SK-N-MC (cell line): Measurements from ENCODE around the gene SPOP.
"Not testable (repeated sequence)": the region's sequence is repeated elsewhere in the genome, so short reads cannot be mapped to it uniquely, and the experiment has no call there.

Experiments used
- DNase-seq: peaks from one replicate; pipeline ENCODE4 v3.0.0-alpha.2; 2011; ENCODE audit warnings: low read depth, low spot score
- H3K27ac ChIP-seq: fragments of 200-600 bp; sonication (generic); 2 replicates; pipeline ENCODE4 v1.5.1; 2016; ENCODE audit warnings: mixed run types
- H3K36me3 ChIP-seq: fragments of 200-600 bp; sonication (generic); 2 replicates; pipeline ENCODE4 v1.6.1; 2017; ENCODE audit warnings: antibody characterized with exemption, low read length, mixed read lengths; ENCODE audit not compliant: insufficient read depth
- H3K4me3 ChIP-seq: fragments of 200-600 bp; sonication (generic); 2 replicates; pipeline ENCODE4 v1.5.1; 2016
- H3K9ac ChIP-seq: fragments of 200-600 bp; sonication (generic); 2 replicates; pipeline ENCODE4 v1.8.0; 2017; ENCODE audit warnings: mixed run types, mixed read lengths; ENCODE audit not compliant: insufficient read length
- H3K9me3 ChIP-seq: fragments of 200-600 bp; sonication (generic); 2 replicates; pipeline ENCODE4 v1.6.1; 2017; ENCODE audit warnings: low read depth, mild to moderate bottlenecking, antibody characterized with exemption, low read length, moderate library complexity, mixed read lengths
- EZH2 ChIP-seq: fragments of 200-600 bp; sonication (generic); IDR thresholded peaks from one replicate; pipeline ENCODE4 v1.6.1; 2017; ENCODE audit warnings: antibody characterized with exemption
- FOXP2 ChIP-seq: optimal IDR thresholded peaks from 2 replicates; pipeline ENCODE3; 2011; ENCODE audit warnings: mild to moderate bottlenecking, moderate library complexity; ENCODE audit not compliant: insufficient read depth; ENCODE audit errors: extremely low read length, control extremely low read depth
- POLR2AphosphoS5 ChIP-seq: IDR thresholded peaks from 2 replicates; pipeline ENCODE4 v1.6.1; 2012; ENCODE audit warnings: mild to moderate bottlenecking, low read depth, low read length, borderline replicate concordance

SPOP gene

DNA sequence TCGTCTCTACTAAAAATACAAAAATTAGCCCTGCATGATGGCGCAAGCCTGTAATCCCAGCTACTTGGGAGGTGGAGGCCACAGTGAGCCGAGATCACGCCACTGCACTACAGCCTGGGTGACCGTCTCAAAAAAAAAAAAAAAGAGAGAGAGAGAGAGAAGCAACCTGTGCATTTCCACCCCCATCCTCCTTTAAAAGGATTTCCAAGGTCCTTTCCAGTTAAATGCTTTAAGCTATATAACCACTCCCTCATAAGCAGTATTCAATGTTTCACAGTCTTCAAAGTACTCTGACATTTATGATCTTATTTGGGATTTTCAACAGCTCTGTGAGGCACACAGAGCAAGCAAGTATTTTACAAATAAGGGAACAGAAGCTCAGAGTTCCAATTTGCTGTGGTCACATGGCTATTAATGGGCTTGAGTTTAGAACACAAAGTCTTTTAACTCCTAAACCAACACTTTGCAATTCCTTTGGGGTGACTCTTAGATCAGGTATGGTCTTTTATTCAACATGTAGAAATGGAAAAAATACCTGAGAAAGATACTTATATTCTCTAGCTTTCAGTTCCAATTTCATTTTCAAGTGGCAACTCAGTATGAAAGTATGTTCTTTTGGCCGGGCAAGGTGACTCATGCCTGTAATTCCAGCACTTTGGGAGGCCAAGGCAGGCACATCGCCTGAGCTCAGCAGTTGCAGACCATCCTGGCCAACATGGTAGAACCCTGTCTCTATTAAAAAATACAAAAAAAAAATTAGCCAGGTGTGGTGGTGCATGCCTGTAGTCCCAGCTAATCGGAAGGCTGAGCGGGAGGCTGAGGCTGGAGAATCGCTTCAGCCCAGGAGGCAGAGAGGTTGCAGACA lies 31.3 kb downstream of the SPOP start:
- no peak overlapping the region for H3K4me3 ChIP-seq
- H3K27ac ChIP-seq: peak overlapping the region; percentile 67; the same call in 1 of the 2 replicates
- DNase-seq: no peak
- H3K9me3 ChIP-seq: no peaks in the 10 kb centered on the region
- H3K9ac ChIP-seq: no peak overlapping the region
- H3K36me3 ChIP-seq: no peaks in the 10 kb centered on the region
- TF ChIP-seq EZH2: no peak
- TF ChIP-seq POLR2AphosphoS5: no peak
- no peak for TF ChIP-seq FOXP2

- H3K36me3 ChIP-seq, H3K9me3 ChIP-seq, H3K27ac ChIP-seq, DNase-seq, H3K4me3 ChIP-seq, H3K9ac ChIP-seq: not testable (repeated sequence)
Observed at GRCh38 chr17:49646056-49646390, 31.9 kb downstream of the SPOP start.

GRCh38 chr17:49645654-49646053 lies 32.2 kb downstream of the SPOP start:
- no peak overlapping the region for H3K4me3 ChIP-seq
- no peak overlapping the region; the same call in 1 of the 2 replicates for H3K27ac ChIP-seq
- H3K36me3 ChIP-seq: no peaks in the 10 kb centered on the region
- no peak for TF ChIP-seq EZH2
- no peak for TF ChIP-seq FOXP2
- TF ChIP-seq POLR2AphosphoS5: no peak
- H3K9me3 ChIP-seq: no peaks in the 10 kb centered on the region
- no peak overlapping the region for H3K9ac ChIP-seq
- DNase-seq: no peak

GRCh38 chr17:49640556-49640955 lies 37.3 kb downstream of the SPOP start:
- peaks cover 15% of the 10 kb centered on the region for H3K36me3 ChIP-seq
- no peak overlapping the region for H3K27ac ChIP-seq
- peaks cover 6% of the 10 kb centered on the region; the same call in 1 of the 2 replicates for H3K9me3 ChIP-seq
- no peak for DNase-seq
- H3K9ac ChIP-seq: no peak overlapping the region
- no peak for TF ChIP-seq EZH2
- TF ChIP-seq FOXP2: no peak
- no peak for TF ChIP-seq POLR2AphosphoS5
- no peak overlapping the region for H3K4me3 ChIP-seq

- Histone ChIP-seq H3K27ac (no peak overlapping the region), H3K9ac (no peak overlapping the region), H3K4me3 (no peak overlapping the region), H3K9me3 (peaks cover 6% of the 10 kb centered on the region; the same call in 1 of the 2 replicates), H3K36me3 (peaks cover 15% of the 10 kb centered on the region)
- no peak for DNase-seq
- TF ChIP-seq POLR2AphosphoS5 (no peak), EZH2 (no peak), FOXP2 (no peak)
Observed at GRCh38 chr17:49638818-49639217, 39.1 kb downstream of the SPOP start.

DNA sequence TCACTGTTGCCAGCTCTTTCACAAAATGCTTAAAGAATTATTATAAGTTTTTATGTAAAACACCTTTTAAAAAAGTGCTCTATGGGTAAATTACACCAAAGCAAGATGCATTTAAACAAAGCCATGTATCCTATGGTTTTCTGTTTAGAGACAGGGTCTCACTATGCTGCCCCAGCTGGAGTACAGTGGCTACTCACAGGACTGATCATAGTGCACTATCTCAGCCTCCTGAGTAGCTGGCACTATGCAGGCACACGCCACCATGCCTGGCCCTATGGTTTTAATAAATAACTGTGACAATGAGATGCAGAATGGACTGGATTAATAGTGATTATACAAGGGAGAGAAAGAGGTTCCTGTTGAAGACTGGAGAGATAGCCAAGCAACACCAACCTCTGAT lies 40.2 kb downstream of the SPOP start:
- H3K27ac ChIP-seq: no peak overlapping the region
- H3K9ac ChIP-seq: no peak overlapping the region
- H3K4me3 ChIP-seq: no peak overlapping the region
- H3K9me3 ChIP-seq: peaks cover 6% of the 10 kb centered on the region; the same call in 1 of the 2 replicates
- DNase-seq: no peak
- H3K36me3 ChIP-seq: peaks cover 15% of the 10 kb centered on the region
- TF ChIP-seq POLR2AphosphoS5 (no peak), FOXP2 (no peak), EZH2 (no peak)

DNA sequence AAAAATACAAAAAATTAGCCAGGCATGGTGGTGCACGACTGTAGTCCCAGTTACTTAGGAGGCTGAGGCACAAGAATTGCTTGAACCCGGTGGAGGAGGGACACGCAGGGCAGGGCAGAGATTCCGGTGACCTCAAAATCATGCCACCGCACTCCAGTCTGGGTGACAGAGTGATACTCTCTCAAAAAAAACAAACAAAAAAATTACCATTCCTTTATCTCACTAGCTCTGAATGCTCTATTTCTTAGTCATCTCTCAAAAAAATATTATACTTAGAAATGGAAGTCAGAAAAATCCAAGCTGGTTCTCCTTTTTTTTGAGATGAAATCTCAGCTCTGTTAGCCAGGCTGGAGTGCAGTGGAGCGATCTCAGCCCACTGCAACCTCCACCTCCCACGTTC lies 40.8 kb downstream of the SPOP start:
- Histone ChIP-seq H3K9ac (no peak overlapping the region), H3K27ac (no peak overlapping the region), H3K4me3 (no peak overlapping the region), H3K36me3 (peaks cover 15% of the 10 kb centered on the region), H3K9me3 (peaks cover 6% of the 10 kb centered on the region; the same call in 1 of the 2 replicates)
- no peak for DNase-seq
- no peak for TF ChIP-seq EZH2
- TF ChIP-seq FOXP2: no peak
- no peak for TF ChIP-seq POLR2AphosphoS5

DNA sequence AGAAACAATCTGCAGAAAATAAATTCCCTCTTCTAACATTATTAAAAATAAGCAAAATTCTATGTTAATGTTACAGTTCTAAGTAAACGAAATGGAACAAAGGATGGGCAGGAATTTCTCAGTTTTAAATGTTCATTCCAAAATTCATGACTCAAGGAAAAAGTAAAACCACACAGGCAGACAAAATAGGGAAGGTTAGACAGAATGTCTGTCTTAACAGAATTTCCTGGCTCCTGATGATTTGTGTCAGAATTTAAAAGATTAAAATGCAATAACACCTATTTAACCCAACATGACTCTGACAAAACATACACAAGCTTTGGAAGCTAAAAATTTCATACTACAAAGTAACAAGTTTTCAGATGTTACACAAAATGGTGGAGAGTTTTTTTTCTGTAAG lies 42.8 kb downstream of the SPOP start:
- H3K27ac ChIP-seq: peak overlapping the region; percentile 86
- peak overlapping the region; percentile 17 for H3K9ac ChIP-seq
- no peak for DNase-seq

GRCh38 chr17:49634485-49634860 lies 43.4 kb downstream of the SPOP start:
- no peak overlapping the region for H3K9ac ChIP-seq
- H3K9me3 ChIP-seq: peaks cover 6% of the 10 kb centered on the region; the same call in 1 of the 2 replicates
- peaks cover 10% of the 10 kb centered on the region for H3K36me3 ChIP-seq
- no peak for TF ChIP-seq EZH2
- no peak for TF ChIP-seq POLR2AphosphoS5
- DNase-seq: no peak
- H3K27ac ChIP-seq: peak overlapping the region; percentile 86
- H3K4me3 ChIP-seq: peak overlapping the region; percentile 34

More for the DNA sequence above, 42.8 kb downstream of the SPOP start:
- TF ChIP-seq EZH2: no peak
- no peak for TF ChIP-seq FOXP2
- no peak for TF ChIP-seq POLR2AphosphoS5
- Histone ChIP-seq H3K36me3 (peaks cover 15% of the 10 kb centered on the region), H3K9me3 (peaks cover 6% of the 10 kb centered on the region; the same call in 1 of the 2 replicates), H3K4me3 (peak overlapping the region; percentile 38)
